CD14-positive monocyte (primary cell): ENCODE data around the gene ATP6V0B. TPM values are rescaled to one million over a fixed set of nuclear protein-coding genes. Genes with fewer than 3 reads are reported as not detected.

Experiments used
- DNase-seq, 3 donors: peaks; one replicate each; pipeline ENCODE4 v3.0.0-alpha.2; 2011 to 2022
- H2AFZ ChIP-seq: 2 replicates; pipeline ENCODE4 v1.6.0; 2012; ENCODE audit warnings: mild to moderate bottlenecking, low read depth, low read length, inconsistent platforms; ENCODE audit not compliant: insufficient read depth, poor library complexity, severe bottlenecking
- H3K27ac ChIP-seq, 2 donors: 1 replicate in 1 of 2; 2 replicates in 1 of 2; pipeline ENCODE4 v1.5.1; 2012 to 2013; ENCODE audit warnings: low read length in 2 of 2, control low read depth in 1 of 2, inconsistent platforms in 1 of 2, low read depth in 1 of 2, mild to moderate bottlenecking in 1 of 2
- H3K27me3 ChIP-seq, 2 donors: one replicate each; pipeline versions ENCODE4 v1.6.0 to v1.6.1; 2011 to 2013; ENCODE audit warnings: low read length in 2 of 2; ENCODE audit not compliant: control insufficient read depth in 2 of 2, insufficient read depth in 2 of 2
- H3K36me3 ChIP-seq, 2 donors: replicated peaks in 1 of 2; 1 replicate in 1 of 2; 2 replicates in 1 of 2; pipeline versions ENCODE4 v1.5.1 to v1.6.1; 2012 to 2013; ENCODE audit warnings: low read length in 2 of 2, control low read depth in 1 of 2, inconsistent platforms in 1 of 2, mild to moderate bottlenecking in 1 of 2; ENCODE audit not compliant: insufficient read depth in 2 of 2, control insufficient read depth in 1 of 2
- H3K4me1 ChIP-seq, 2 donors: 1 replicate in 1 of 2; 2 replicates in 1 of 2; pipeline versions ENCODE4 v1.5.1 to v1.6.1; 2012 to 2013; ENCODE audit warnings: low read length in 2 of 2, control low read depth in 1 of 2, inconsistent platforms in 1 of 2, mild to moderate bottlenecking in 1 of 2, moderate library complexity in 1 of 2; ENCODE audit not compliant: insufficient read depth in 2 of 2, control insufficient read depth in 1 of 2
- H3K4me2 ChIP-seq: replicated peaks from 2 replicates; pipeline ENCODE3; 2012; ENCODE audit warnings: low read length, moderate library complexity, mild to moderate bottlenecking; ENCODE audit not compliant: poor library complexity, severe bottlenecking; ENCODE audit errors: extremely low read depth
- H3K4me3 ChIP-seq, 3 experiments: fragments of 200-600 bp in 1 of 3; sonication (generic) in 1 of 3; replicated peaks in 1 of 3; 1 replicate in 2 of 3; 2 replicates in 1 of 3; pipeline ENCODE4 v1.5.1; 2011 to 2013; ENCODE audit warnings: low read length in 3 of 3, mild to moderate bottlenecking in 3 of 3, control low read depth in 2 of 3, low read depth in 2 of 3, inconsistent platforms in 1 of 3, moderate library complexity in 1 of 3
- H3K79me2 ChIP-seq: 2 replicates; pipeline ENCODE4 v1.6.0; 2012; ENCODE audit warnings: mild to moderate bottlenecking, control low read depth, inconsistent platforms, low read length, moderate library complexity; ENCODE audit not compliant: insufficient read depth
- H3K9ac ChIP-seq: 2 replicates; pipeline ENCODE4 v1.6.0; 2017; ENCODE audit warnings: low read length, mild to moderate bottlenecking; ENCODE audit not compliant: insufficient read depth, poor library complexity, severe bottlenecking
- H3K9me3 ChIP-seq, 2 donors: replicated peaks in 1 of 2; 1 replicate in 1 of 2; 2 replicates in 1 of 2; pipeline versions ENCODE4 v1.5.1 to v1.6.1; 2012 to 2013; ENCODE audit warnings: low read length in 2 of 2, control low read depth in 1 of 2; ENCODE audit not compliant: control insufficient read depth in 1 of 2, insufficient read depth in 1 of 2
- H4K20me1 ChIP-seq: 2 replicates; pipeline ENCODE4 v1.6.0; 2012; ENCODE audit warnings: mild to moderate bottlenecking, low read length, control low read depth, moderate library complexity; ENCODE audit not compliant: insufficient read depth
- H3K27ac Mint-ChIP-seq, 7 donors: one replicate each; pipeline ENCODE4 v1.8.0; 2020; ENCODE audit warnings: mild to moderate bottlenecking in 7 of 7, mixed read lengths in 7 of 7, moderate library complexity in 6 of 7, inconsistent platforms in 2 of 7
- H3K27me3 Mint-ChIP-seq, 3 donors: one replicate each; pipeline ENCODE4 v1.8.0; 2021 to 2022; ENCODE audit warnings: low read depth in 3 of 3, mild to moderate bottlenecking in 3 of 3, mixed read lengths in 3 of 3, moderate library complexity in 3 of 3, inconsistent platforms in 1 of 3
- H3K36me3 Mint-ChIP-seq, 2 donors: one replicate each; pipeline ENCODE4 v1.8.0; 2020; ENCODE audit warnings: mixed read lengths in 2 of 2, inconsistent platforms in 1 of 2, mild to moderate bottlenecking in 1 of 2
- H3K4me1 Mint-ChIP-seq: one replicate; pipeline ENCODE4 v1.8.0; 2020; ENCODE audit warnings: mild to moderate bottlenecking, mixed read lengths
- H3K4me3 Mint-ChIP-seq, 2 donors: one replicate each; pipeline ENCODE4 v1.8.0; 2020; ENCODE audit warnings: mild to moderate bottlenecking in 2 of 2, mixed read lengths in 2 of 2, moderate library complexity in 1 of 2
- H3K9me3 Mint-ChIP-seq, 7 donors: one replicate each; pipeline ENCODE4 v1.8.0; 2020 to 2022; ENCODE audit warnings: mixed read lengths in 7 of 7, mild to moderate bottlenecking in 6 of 7, moderate library complexity in 6 of 7, inconsistent platforms in 2 of 7
- CTCF ChIP-seq: fragments of 200-600 bp; IDR thresholded peaks from one replicate; pipeline ENCODE4 v1.8.0; 2022; ENCODE audit warnings: antibody characterized with exemption, mild to moderate bottlenecking
- WGBS: methylation state at CpG from one replicate; pipeline ENCODE4 v1.1.5; 2013; ENCODE audit warnings: missing lambda C conversion rate; ENCODE audit not compliant: insufficient coverage; 5-methylcytosine and 5-hydroxymethylcytosine counted together
- intact Hi-C, 2 donors: fragments of 100-400 bp; cut with micrococcal nuclease; formaldehyde crosslinking; loops; one replicate each; pipeline versions ENCODE4 v1.15.0 to v1.15.1; 2023
- polyA plus RNA-seq, 3 donors: library from polyadenylated mRNA; depleted of rRNA in 1 of 3; unstranded in 2 of 3; stranded (reverse) in 1 of 3; fragments of 300-500 nt in 2 of 3; fragments of >200 nt in 1 of 3; fragmentation: Illumina TruSeq in 2 of 3; gene quantifications; 1 replicate in 2 of 3; 2 replicates in 1 of 3; pipeline ENCODE4 v1.2.3, GENCODE V29; 2012 to 2021

Gene ATP6V0B
- polyA plus RNA-seq, 3 donors: 465 to 1,219 (median 954) TPM

- peak overlapping the region; percentile 34 for H3K9ac ChIP-seq
- peaks cover 0 to 1% (median 0%) of the 10 kb centered on the region in 7 donors for H3K9me3 Mint-ChIP-seq
- H2AFZ ChIP-seq: no peak overlapping the region
- H3K4me1 Mint-ChIP-seq: peaks cover 59% of the 10 kb centered on the region
- peaks cover 4 to 8% (median 6%) of the 10 kb centered on the region in 3 donors for H3K27me3 Mint-ChIP-seq
- peak overlapping the region in 1 of 2 donors; percentile 46 for H3K27ac ChIP-seq
- TF ChIP-seq CTCF: no peak
- H3K27ac Mint-ChIP-seq: peak overlapping the region; percentile 50 to 75 (median 66)
- peaks cover 31 to 32% of the 10 kb centered on the region in 2 donors for H3K36me3 Mint-ChIP-seq
- peak overlapping the region; percentile 91 for H3K4me2 ChIP-seq
- H4K20me1 ChIP-seq: peaks cover 45% of the 10 kb centered on the region
- peaks cover 19 to 28% of the 10 kb centered on the region in 2 donors for H3K36me3 ChIP-seq
- H3K79me2 ChIP-seq: peaks cover 35% of the 10 kb centered on the region
- peak overlapping the region; percentile 89 to 99 for H3K4me3 Mint-ChIP-seq
- intact Hi-C loops: loop anchor here in 1 of 2 donors (10.0 kb wide), 2 partner anchors 323 to 377 kb away; partner anchors contain the start of genes ERI3 and KDM4A
- 84% methylated on average over 3 of the region's 9 CpGs for WGBS
- no peaks in the 10 kb centered on the region for H3K9me3 ChIP-seq
- peaks cover 47 to 63% of the 10 kb centered on the region in 2 donors for H3K4me1 ChIP-seq
- peak overlapping the region in 1 of 3 experiments; percentile 98 for H3K4me3 ChIP-seq
- DNase-seq: peak in 2 of 3 donors; percentile 24 to 33
- H3K27me3 ChIP-seq: no peaks in the 10 kb centered on the region
Measured at GRCh38 chr1:43977376-43978263, 2.9 kb downstream of the ATP6V0B start.

- peak overlapping the region; percentile 34 for H3K9ac ChIP-seq
- peak overlapping the region in 1 of 2 donors; percentile 6 for H3K27ac ChIP-seq
- H4K20me1 ChIP-seq: peaks cover 45% of the 10 kb centered on the region
- peak overlapping the region in 1 of 3 experiments; percentile 98 for H3K4me3 ChIP-seq
- no peaks in the 10 kb centered on the region for H3K27me3 ChIP-seq
- peak overlapping the region; percentile 83 to 89 for H3K4me3 Mint-ChIP-seq
- peaks cover 53 to 69% of the 10 kb centered on the region in 2 donors for H3K4me1 ChIP-seq
- peaks cover 35% of the 10 kb centered on the region for H3K79me2 ChIP-seq
- intact Hi-C loops: loop anchor here in 1 of 2 donors (10.0 kb wide), 2 partner anchors 323 to 377 kb away; partner anchors contain the start of genes ERI3 and KDM4A
- H3K27me3 Mint-ChIP-seq: peaks cover 4 to 8% (median 6%) of the 10 kb centered on the region in 3 donors
- peak overlapping the region in 6 of 7 donors; percentile 28 to 75 (median 54) for H3K27ac Mint-ChIP-seq
- peaks cover 65% of the 10 kb centered on the region for H3K4me1 Mint-ChIP-seq
- peak overlapping the region; percentile 91 for H3K4me2 ChIP-seq
- H3K9me3 Mint-ChIP-seq: peaks cover 0 to 1% (median 0%) of the 10 kb centered on the region in 7 donors
- H3K36me3 Mint-ChIP-seq: peaks cover 29 to 31% of the 10 kb centered on the region in 2 donors
- WGBS: 42% methylated on average over 5 of the region's 5 CpGs
- TF ChIP-seq CTCF: no peak
- no peak for DNase-seq
- no peak overlapping the region for H2AFZ ChIP-seq
- no peaks in the 10 kb centered on the region for H3K9me3 ChIP-seq
- H3K36me3 ChIP-seq: peaks cover 19 to 25% of the 10 kb centered on the region in 2 donors
Measured at GRCh38 chr1:43978264-43978550, 3.4 kb downstream of the ATP6V0B start.
